ENCODE measurements around the gene RABL3.

DNA sequence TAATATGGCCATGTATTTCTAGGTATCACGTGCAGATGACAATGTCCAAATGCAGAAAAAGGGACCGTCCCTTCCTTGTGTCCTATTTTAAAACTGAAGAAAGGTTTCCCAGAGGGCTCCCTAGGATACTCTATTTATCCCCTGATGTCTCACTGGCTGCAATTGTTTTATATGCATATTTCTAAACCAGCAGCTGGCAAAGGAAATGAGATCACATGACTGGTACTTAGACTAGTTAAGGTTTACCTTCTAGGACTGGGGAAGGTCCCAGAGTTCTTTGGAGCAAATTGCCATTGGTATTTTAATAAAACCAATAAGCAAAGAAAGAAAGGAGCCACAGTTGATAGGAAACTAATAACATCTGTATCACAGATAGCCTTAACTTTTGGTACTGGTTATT, 29.8 kb upstream of the RABL3 start:
- TF ChIP-seq CTCF (conservative IDR thresholded peaks at IDR 0.05; ENCODE audit: low read length) = no peak
- TF ChIP-seq EZH2phosphoT487 (IDR thresholded peaks at IDR 0.05; ENCODE audit: borderline replicate concordance) = no peak
